GM18868 (cell line): ENCODE results near the gene CHRNB2.
"Not testable (repeated sequence)": the region's sequence is repeated elsewhere in the genome, so short reads cannot be mapped to it uniquely, and the experiment has no call there.

Source experiments
- ATAC-seq: cut with Tn5 transposase; IDR thresholded peaks from one replicate; pipeline ENCODE4 v1.9.1; 2021; ENCODE audit warnings: mild to moderate bottlenecking, moderate library complexity; ENCODE audit not compliant: unreplicated experiment

Gene CHRNB2, protein sequence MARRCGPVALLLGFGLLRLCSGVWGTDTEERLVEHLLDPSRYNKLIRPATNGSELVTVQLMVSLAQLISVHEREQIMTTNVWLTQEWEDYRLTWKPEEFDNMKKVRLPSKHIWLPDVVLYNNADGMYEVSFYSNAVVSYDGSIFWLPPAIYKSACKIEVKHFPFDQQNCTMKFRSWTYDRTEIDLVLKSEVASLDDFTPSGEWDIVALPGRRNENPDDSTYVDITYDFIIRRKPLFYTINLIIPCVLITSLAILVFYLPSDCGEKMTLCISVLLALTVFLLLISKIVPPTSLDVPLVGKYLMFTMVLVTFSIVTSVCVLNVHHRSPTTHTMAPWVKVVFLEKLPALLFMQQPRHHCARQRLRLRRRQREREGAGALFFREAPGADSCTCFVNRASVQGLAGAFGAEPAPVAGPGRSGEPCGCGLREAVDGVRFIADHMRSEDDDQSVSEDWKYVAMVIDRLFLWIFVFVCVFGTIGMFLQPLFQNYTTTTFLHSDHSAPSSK

DNA sequence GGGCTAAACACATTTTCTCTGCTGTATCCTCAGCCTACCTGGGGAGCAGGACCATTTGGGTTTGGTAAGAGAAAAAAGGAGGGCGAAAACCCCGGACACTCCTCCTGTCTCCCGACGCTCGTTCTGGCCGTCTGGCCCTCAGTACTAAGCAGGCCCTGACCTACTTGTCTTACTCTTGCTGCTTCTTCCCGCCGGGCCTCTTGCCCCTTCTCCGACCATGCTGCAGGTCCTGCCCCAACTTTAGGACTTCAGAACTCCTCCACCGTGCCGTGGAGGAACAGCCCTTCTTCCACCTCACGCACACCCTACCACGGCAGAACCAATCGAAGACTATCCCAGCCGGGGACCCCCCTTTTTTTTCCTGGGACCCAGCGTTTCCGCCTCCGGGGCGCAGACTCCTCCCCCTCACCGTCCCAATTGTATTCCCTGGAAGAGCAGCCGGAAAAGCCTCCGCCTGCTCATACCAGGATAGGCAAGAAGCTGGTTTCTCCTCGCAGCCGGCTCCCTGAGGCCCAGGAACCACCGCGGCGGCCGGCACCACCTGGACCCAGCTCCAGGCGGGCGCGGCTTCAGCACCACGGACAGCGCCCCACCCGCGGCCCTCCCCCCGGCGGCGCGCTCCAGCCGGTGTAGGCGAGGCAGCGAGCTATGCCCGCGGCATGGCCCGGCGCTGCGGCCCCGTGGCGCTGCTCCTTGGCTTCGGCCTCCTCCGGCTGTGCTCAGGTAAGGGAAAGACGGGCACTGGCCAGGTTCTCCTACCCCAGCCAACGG, at the start of gene CHRNB2:
CHRNB2 (plus strand) TSS at position 393 of the 771 bp plus-strand sequence; CDS start at position 660, 267 bp downstream.
- no peak for ATAC-seq

DNA sequence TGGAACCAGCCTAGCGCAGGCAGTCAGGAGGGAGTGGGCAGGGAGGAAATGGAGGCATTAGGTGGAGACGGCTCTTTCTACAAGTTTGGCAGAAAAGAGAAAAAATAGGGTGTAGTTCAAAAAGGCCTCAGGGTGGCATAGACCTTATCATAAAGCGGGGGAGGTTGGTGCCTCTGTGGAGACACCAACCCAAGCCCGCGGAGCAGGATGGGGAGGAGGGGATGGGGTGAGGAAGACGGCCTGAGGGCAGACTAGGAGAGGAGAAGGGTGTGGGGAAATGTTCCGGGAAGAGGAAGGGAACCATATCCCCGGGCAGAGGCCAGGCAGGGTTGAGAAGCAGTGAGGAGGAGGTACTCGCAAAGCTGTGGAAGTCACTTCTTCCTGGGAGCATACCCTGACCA, 48.0 kb upstream of the CHRNB2 start:
- no peak for ATAC-seq

DNA sequence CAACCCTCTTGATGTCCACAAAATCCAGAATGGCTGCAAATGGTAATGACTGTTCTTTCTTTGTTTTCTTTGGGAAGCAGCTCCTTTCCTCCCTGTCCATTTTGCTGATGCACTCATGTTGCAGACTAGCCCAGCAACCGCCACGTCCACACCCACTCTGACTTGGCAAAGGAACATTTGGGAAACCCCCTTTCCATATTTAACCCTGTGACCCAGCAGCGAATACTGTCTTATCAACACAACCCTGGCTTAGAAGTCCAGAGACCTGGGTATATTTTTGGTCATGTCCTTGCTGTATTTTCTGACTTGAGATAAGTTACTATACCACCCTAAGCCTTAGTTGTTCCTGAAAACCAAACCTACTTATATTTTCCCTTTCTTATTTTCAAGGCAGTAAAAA, 47.2 kb upstream of the CHRNB2 start:
- no peak for ATAC-seq

DNA sequence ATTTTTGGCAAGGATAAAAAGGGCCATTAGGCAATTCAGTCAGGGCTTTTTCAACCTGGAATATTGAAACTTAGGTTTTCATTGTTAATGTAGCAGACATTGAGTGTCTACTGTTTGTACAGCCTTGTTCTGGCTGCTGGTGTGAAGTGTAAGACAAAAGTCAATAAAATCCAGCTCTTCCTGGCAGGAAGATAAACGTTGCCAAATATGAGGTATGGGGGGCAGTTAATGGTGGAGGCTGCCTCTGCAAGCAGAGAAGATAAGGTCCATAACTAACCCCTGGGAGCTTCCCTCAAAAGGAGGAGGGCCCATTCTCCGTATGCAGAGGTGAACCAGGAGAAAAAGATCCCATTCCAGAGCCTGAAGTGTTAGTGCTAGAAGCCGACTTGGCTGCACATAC, 45.9 kb upstream of the CHRNB2 start:
- no peak for ATAC-seq

DNA sequence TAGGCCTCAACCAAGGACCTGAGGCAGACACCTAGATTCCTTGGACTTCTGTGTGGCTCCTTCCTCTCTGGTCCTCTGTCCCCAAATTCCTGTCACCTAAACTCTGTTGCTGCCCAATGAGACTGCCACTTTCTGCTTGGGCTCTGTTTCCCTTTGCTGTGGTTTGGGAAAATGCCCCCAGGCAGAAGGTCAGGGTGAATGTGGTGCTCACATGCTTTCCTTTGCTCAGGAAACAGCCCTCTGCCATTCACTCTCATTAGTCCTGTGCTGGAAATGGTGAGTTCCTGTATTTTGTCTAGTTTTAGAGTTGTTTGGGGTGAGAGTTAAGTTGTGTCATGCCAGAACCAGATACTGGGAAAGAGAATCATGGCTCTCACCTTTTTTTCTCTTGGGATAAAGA, 42.7 kb upstream of the CHRNB2 start:
- ATAC-seq, result no peak

DNA sequence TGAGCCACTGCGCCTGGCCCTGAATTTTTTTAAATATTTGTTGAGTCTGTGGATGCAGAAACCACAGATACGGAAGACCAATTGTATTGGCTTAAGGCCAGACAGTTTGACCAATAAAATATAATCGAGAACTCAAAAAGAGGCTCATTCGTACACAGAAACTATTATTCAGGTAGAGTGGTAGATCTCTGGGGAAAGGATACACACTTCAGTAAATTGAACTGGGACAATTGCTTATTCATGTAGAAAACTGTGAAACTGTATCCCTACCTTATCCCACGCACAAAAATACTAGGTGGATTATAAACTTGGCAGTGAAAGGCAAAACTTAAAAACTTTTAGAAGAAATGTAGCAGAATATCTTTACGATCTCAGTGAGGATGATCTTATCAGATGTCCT, 40.4 kb upstream of the CHRNB2 start:
- no peak for ATAC-seq

GRCh38 chr1:154529308-154529707, 38.3 kb upstream of the CHRNB2 start:
- ATAC-seq, result no peak

DNA sequence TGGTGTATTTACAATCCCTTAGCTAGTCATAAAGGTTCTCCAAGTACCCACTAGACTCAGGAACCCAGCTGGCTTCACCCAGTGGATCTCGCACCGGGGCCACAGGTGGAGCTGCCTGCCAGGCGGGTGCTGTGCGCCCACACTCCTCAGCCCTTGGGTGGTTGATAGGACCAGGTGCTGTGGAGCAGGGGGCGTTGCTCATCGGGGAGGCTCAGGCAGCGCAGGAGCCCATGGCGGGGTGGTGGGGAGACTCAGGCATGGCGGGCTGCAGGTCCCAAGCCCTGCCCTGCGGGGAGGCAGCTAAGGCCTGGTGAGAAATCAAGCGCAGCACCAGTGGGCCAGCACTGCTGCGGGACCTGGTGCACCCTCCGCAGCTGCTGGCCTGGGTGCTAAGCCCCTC, 35.6 kb upstream of the CHRNB2 start:
- ATAC-seq, result not testable (repeated sequence)

GRCh38 chr1:154533952-154534844, 33.4 kb upstream of the CHRNB2 start:
- no peak for ATAC-seq

- no peak for ATAC-seq
Measured at GRCh38 chr1:154536570-154536969, 31.0 kb upstream of the CHRNB2 start.

DNA sequence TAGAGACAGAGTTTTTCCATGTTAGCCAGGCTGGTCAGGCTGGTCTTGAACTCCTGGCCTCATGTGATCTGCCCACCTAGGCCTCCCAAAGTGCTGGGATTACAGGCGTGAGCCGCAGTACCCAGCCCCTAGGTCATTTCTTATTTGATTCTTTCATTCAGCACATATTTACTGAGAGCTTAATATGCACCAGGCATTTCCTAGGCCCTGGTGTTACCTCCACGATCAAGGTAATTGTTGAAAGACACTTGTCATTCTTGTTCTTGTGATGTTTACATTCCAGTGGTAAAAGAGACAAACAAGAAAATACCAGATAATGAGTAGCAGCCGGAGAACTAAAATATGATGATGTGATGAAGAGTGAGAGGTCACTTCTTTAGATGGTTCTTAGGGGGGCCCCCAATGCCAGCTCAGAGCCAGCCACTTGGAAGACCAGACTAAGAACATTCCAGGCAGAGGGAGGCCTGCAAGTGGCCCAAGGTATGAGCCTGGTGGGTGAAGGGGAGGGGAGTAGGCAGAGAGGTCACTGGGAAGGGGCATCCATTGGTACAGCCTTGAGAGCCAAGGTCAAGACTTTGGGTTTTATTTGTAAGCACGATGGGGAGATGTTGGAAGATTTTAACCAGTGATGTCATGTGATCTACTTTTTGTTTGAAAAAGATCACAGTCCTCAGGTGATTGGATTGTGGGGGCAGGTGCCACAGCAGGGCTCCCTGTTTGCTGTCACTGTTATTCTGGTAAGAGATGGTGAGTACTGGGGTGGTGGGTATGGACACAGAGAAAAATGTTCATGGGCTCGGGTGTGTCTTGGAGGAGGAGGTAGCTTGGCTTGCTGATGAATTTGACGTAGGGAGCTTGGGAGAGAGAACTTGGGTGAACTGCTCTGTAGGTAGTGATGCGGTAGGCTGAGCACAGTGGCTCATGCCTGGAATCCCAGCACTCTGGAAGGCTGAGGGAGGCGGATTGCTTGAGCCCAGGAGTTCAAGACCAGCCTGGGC, 27.8 kb upstream of the CHRNB2 start:
- no peak for ATAC-seq

- ATAC-seq, result no peak
Measured at GRCh38 chr1:154541231-154541630, 26.3 kb upstream of the CHRNB2 start.

GRCh38 chr1:154546264-154547063, 21.1 kb upstream of the CHRNB2 start:
- no peak for ATAC-seq

- ATAC-seq, result no peak
Measured at GRCh38 chr1:154547105-154547732, 20.4 kb upstream of the CHRNB2 start.

GRCh38 chr1:154548028-154548427, 19.6 kb upstream of the CHRNB2 start:
- ATAC-seq, result no peak

DNA sequence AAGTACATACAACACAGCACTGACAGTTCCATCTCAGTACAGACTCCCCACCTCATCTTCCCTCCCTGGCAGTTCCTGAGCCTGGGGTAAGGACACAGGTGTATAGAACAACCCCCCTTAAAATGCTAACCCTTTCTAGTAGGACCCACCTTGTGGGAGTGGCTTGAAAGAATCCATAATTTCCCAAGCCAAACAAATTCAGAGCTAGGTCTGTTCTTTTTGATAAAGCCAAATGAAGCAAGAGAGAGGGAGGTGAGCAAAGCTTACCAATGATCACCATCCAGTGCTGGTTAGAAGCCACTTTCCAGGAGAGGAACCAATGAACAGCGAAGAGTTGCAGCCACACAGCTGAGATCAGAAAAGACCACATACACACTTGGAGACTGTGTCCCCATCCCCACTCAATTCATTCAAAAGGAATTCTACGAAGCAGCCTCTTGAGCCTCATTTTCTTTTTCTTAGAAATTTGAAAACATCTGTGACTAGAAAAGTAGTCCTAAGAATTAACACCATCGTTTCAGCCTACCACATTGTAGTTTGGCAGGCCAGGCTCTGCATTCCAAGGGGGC, 18.3 kb upstream of the CHRNB2 start:
- no peak for ATAC-seq

DNA sequence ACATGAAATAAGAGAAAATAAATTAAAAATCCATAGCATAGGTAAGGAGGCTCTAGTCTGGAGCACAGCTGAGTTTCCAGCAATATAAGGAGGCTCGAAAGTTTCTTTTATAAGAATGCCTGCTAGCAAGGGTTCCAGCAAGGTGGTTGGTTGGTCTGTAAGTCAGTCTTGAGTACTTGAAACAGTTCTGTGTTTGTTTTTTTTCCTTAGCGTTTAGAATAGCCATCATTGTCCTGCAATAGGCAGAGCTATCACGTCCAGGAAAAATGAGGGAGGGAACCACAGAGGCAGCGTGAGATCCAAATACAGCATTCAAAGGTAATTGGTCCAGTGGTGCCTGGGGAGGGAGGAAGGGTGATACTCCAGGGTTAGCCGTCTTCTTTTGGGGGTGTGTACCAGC, 17.5 kb upstream of the CHRNB2 start:
- no peak for ATAC-seq

- ATAC-seq, result no peak
Measured at GRCh38 chr1:154550657-154551056, 16.9 kb upstream of the CHRNB2 start.
